Activated T-cell treated with anti-CD3 and anti-CD28 coated beads for 1 hour (primary cell): ENCODE measurements around the gene CCL27.

Experiments
- DNase-seq: peaks from one replicate; pipeline ENCODE4 v3.0.0-alpha.2; 2020; ENCODE audit warnings: low read depth

Gene CCL27

GRCh38 chr9:34662526-34663302 lies at the start of gene CCL27:
CCL27 (minus strand) TSS chr9:34662657; CDS start chr9:34662633, 24 bp downstream.
- no peak for DNase-seq

- DNase-seq = no peak
These were observed 49.7 kb upstream of the CCL27 start for GRCh38 chr9:34712140-34712539.

- DNase-seq = no peak
These were observed 47.6 kb upstream of the CCL27 start, which contains the start of gene CCL21 for GRCh38 chr9:34710023-34710422. CCL21 (minus strand) TSS chr9:34710136; CDS start chr9:34710066, 70 bp downstream.

GRCh38 chr9:34709196-34709978 lies 46.9 kb upstream of the CCL27 start:
- DNase-seq = no peak

GRCh38 chr9:34707130-34707529 lies 44.7 kb upstream of the CCL27 start:
- no peak for DNase-seq

GRCh38 chr9:34701769-34702736 lies 39.6 kb upstream of the CCL27 start:
- peak; percentile 76 for DNase-seq

- peak; percentile 74 for DNase-seq
These were observed 38.7 kb upstream of the CCL27 start for GRCh38 chr9:34701023-34701768.

- no peak for DNase-seq
These were observed 32.4 kb upstream of the CCL27 start for GRCh38 chr9:34694811-34695210.

- no peak for DNase-seq
These were observed 31.1 kb upstream of the CCL27 start for GRCh38 chr9:34693560-34693959.

- DNase-seq = no peak
These were observed 29.5 kb upstream of the CCL27 start for GRCh38 chr9:34691936-34692315.

- DNase-seq = no peak
These were observed 28.8 kb upstream of the CCL27 start, which contains the start of gene CCL19 for GRCh38 chr9:34690983-34691935. CCL19 (minus strand) TSS chr9:34691276; CDS start chr9:34691139, 137 bp downstream.

- DNase-seq = no peak
These were observed 27.1 kb upstream of the CCL27 start for GRCh38 chr9:34689512-34689911.

GRCh38 chr9:34689116-34689470 lies 26.6 kb upstream of the CCL27 start:
- no peak for DNase-seq

- no peak for DNase-seq
These were observed 26.1 kb upstream of the CCL27 start for GRCh38 chr9:34688329-34689115.

GRCh38 chr9:34687276-34688030 lies 25.0 kb upstream of the CCL27 start:
- no peak for DNase-seq

GRCh38 chr9:34686732-34687131 lies 24.3 kb upstream of the CCL27 start:
- DNase-seq = no peak

GRCh38 chr9:34686231-34686630 lies 23.8 kb upstream of the CCL27 start:
- no peak for DNase-seq

GRCh38 chr9:34685591-34685990 lies 23.1 kb upstream of the CCL27 start:
- DNase-seq = no peak

- no peak for DNase-seq
These were observed 22.4 kb upstream of the CCL27 start for GRCh38 chr9:34684816-34685215.
